Measurements from ENCODE around the gene AP3S2.

AP3S2 gene

GRCh38 chr15:89833966-89834365 lies 59.8 kb downstream of the AP3S2 start:
- Histone ChIP-seq H3K27ac (ENCODE audit: insufficient read depth in 1 of 2, low read depth in 1 of 2, low read length in 2 of 2, poor library complexity in 1 of 2, severe bottlenecking in 2 of 2) (no peak overlapping the region), H3K36me3 (ENCODE audit: control insufficient read depth in 4 of 4, insufficient read depth in 4 of 4, low read length in 3 of 4) (peaks cover 2 to 35% (median 28%) of the 10 kb centered on the region in 4 experiments), H3K27me3 (replicated peaks in 2 of 5; ENCODE audit: control insufficient read depth in 4 of 5, insufficient read depth in 5 of 5, low read length in 4 of 5) (no peaks in the 10 kb centered on the region), H3K4me3 (ENCODE audit: control insufficient read depth in 1 of 7, extremely low read depth in 1 of 7, insufficient read depth in 4 of 7, low read depth in 2 of 7, low read length in 6 of 7) (no peak overlapping the region), H3K9me3 (ENCODE audit: control extremely low read depth in 1 of 5, control insufficient read depth in 4 of 5, insufficient read depth in 2 of 5, low read depth in 1 of 5, low read length in 4 of 5) (no peaks in the 10 kb centered on the region), H3K4me1 (ENCODE audit: control extremely low read depth in 1 of 4, control insufficient read depth in 4 of 4, insufficient read depth in 4 of 4, low read length in 3 of 4) (peaks cover 13 to 34% (median 19%) of the 10 kb centered on the region in 4 experiments)
- POLR2A ChIA-PET = no interaction called here
- CTCF ChIA-PET = no interaction called here
- no peak for DNase-seq
- 100% methylated on average over 4 of the region's 7 CpGs for WGBS (ENCODE audit: insufficient coverage)

GRCh38 chr15:89830639-89831038 lies 63.2 kb downstream of the AP3S2 start:
- 100% methylated on average over 7 of the region's 12 CpGs for WGBS (ENCODE audit: insufficient coverage)
- Histone ChIP-seq H3K27ac (ENCODE audit: insufficient read depth in 1 of 2, low read depth in 1 of 2, low read length in 2 of 2, poor library complexity in 1 of 2, severe bottlenecking in 2 of 2) (no peak overlapping the region), H3K4me1 (ENCODE audit: control extremely low read depth in 1 of 4, control insufficient read depth in 4 of 4, insufficient read depth in 4 of 4, low read length in 3 of 4) (peaks cover 0 to 16% (median under 1%) of the 10 kb centered on the region in 4 experiments), H3K36me3 (ENCODE audit: control insufficient read depth in 4 of 4, insufficient read depth in 4 of 4, low read length in 3 of 4) (peaks cover 2 to 35% (median 24%) of the 10 kb centered on the region in 4 experiments), H3K9me3 (ENCODE audit: control extremely low read depth in 1 of 5, control insufficient read depth in 4 of 5, insufficient read depth in 2 of 5, low read depth in 1 of 5, low read length in 4 of 5) (no peaks in the 10 kb centered on the region), H3K27me3 (replicated peaks in 2 of 5; ENCODE audit: control insufficient read depth in 4 of 5, insufficient read depth in 5 of 5, low read length in 4 of 5) (no peaks in the 10 kb centered on the region), H3K4me3 (ENCODE audit: control insufficient read depth in 1 of 7, extremely low read depth in 1 of 7, insufficient read depth in 4 of 7, low read depth in 2 of 7, low read length in 6 of 7) (no peak overlapping the region)
- no peak for DNase-seq
- POLR2A ChIA-PET = no interaction called here
- CTCF ChIA-PET = interaction anchor here (1.6 to 1.8 kb wide), 2 partner anchors 15 to 46 kb away, joined by 3 to 5 read pairs; no protein-coding TSS in a partner anchor

GRCh38 chr15:89829616-89830440 lies 64.0 kb downstream of the AP3S2 start:
- no peak for DNase-seq
- peaks cover 2 to 28% (median 18%) of the 10 kb centered on the region in 4 experiments for H3K36me3 ChIP-seq (ENCODE audit: control insufficient read depth in 4 of 4, insufficient read depth in 4 of 4, low read length in 3 of 4)
- H3K27me3 ChIP-seq (replicated peaks in 2 of 5; ENCODE audit: control insufficient read depth in 4 of 5, insufficient read depth in 5 of 5, low read length in 4 of 5) = no peaks in the 10 kb centered on the region
- no peak overlapping the region for H3K27ac ChIP-seq (ENCODE audit: insufficient read depth in 1 of 2, low read depth in 1 of 2, low read length in 2 of 2, poor library complexity in 1 of 2, severe bottlenecking in 2 of 2)
- no peak overlapping the region for H3K4me3 ChIP-seq (ENCODE audit: control insufficient read depth in 1 of 7, extremely low read depth in 1 of 7, insufficient read depth in 4 of 7, low read depth in 2 of 7, low read length in 6 of 7)
- CTCF ChIA-PET = interaction anchor here (1.6 to 1.8 kb wide), 2 partner anchors 15 to 47 kb away, joined by 3 to 5 read pairs; no protein-coding TSS in a partner anchor
- POLR2A ChIA-PET = no interaction called here
- peaks cover 0 to 23% (median 7%) of the 10 kb centered on the region in 4 experiments for H3K4me1 ChIP-seq (ENCODE audit: control extremely low read depth in 1 of 4, control insufficient read depth in 4 of 4, insufficient read depth in 4 of 4, low read length in 3 of 4)
- no peaks in the 10 kb centered on the region for H3K9me3 ChIP-seq (ENCODE audit: control extremely low read depth in 1 of 5, control insufficient read depth in 4 of 5, insufficient read depth in 2 of 5, low read depth in 1 of 5, low read length in 4 of 5)
- WGBS (ENCODE audit: insufficient coverage) = 93% methylated on average over 17 of the region's 17 CpGs

GRCh38 chr15:89829161-89829560 lies 64.6 kb downstream of the AP3S2 start:
- 73% methylated on average over 8 of the region's 8 CpGs for WGBS (ENCODE audit: insufficient coverage)
- peaks cover 0 to 30% (median 8%) of the 10 kb centered on the region in 4 experiments for H3K4me1 ChIP-seq (ENCODE audit: control extremely low read depth in 1 of 4, control insufficient read depth in 4 of 4, insufficient read depth in 4 of 4, low read length in 3 of 4)
- H3K9me3 ChIP-seq (ENCODE audit: control extremely low read depth in 1 of 5, control insufficient read depth in 4 of 5, insufficient read depth in 2 of 5, low read depth in 1 of 5, low read length in 4 of 5) = no peaks in the 10 kb centered on the region
- CTCF ChIA-PET = interaction anchor here (1.6 to 1.8 kb wide), 2 partner anchors 16 to 48 kb away, joined by 3 to 5 read pairs; no protein-coding TSS in a partner anchor
- POLR2A ChIA-PET = no interaction called here
- H3K27me3 ChIP-seq (replicated peaks in 2 of 5; ENCODE audit: control insufficient read depth in 4 of 5, insufficient read depth in 5 of 5, low read length in 4 of 5) = no peaks in the 10 kb centered on the region
- no peak for DNase-seq
- H3K36me3 ChIP-seq (ENCODE audit: control insufficient read depth in 4 of 4, insufficient read depth in 4 of 4, low read length in 3 of 4) = peaks cover 2 to 23% (median 12%) of the 10 kb centered on the region in 4 experiments
- H3K4me3 ChIP-seq (ENCODE audit: control insufficient read depth in 1 of 7, extremely low read depth in 1 of 7, insufficient read depth in 4 of 7, low read depth in 2 of 7, low read length in 6 of 7) = no peak overlapping the region
- no peak overlapping the region for H3K27ac ChIP-seq (ENCODE audit: insufficient read depth in 1 of 2, low read depth in 1 of 2, low read length in 2 of 2, poor library complexity in 1 of 2, severe bottlenecking in 2 of 2)

- H3K36me3 ChIP-seq (ENCODE audit: control insufficient read depth in 4 of 4, insufficient read depth in 4 of 4, low read length in 3 of 4) = peaks cover 2 to 17% (median 7%) of the 10 kb centered on the region in 4 experiments
- WGBS (ENCODE audit: insufficient coverage) = 88% methylated on average over 12 of the region's 17 CpGs
- H3K27ac ChIP-seq (ENCODE audit: insufficient read depth in 1 of 2, low read depth in 1 of 2, low read length in 2 of 2, poor library complexity in 1 of 2, severe bottlenecking in 2 of 2) = no peak overlapping the region
- DNase-seq = no peak
- no peaks in the 10 kb centered on the region for H3K27me3 ChIP-seq (replicated peaks in 2 of 5; ENCODE audit: control insufficient read depth in 4 of 5, insufficient read depth in 5 of 5, low read length in 4 of 5)
- H3K4me1 ChIP-seq (ENCODE audit: control extremely low read depth in 1 of 4, control insufficient read depth in 4 of 4, insufficient read depth in 4 of 4, low read length in 3 of 4) = peaks cover 0 to 37% (median 12%) of the 10 kb centered on the region in 4 experiments
- CTCF ChIA-PET = interaction anchor here (0.9 to 1.8 kb wide), 3 partner anchors 10 to 49 kb away, joined by 3 to 5 read pairs (median 3); no protein-coding TSS in a partner anchor
- no peak overlapping the region for H3K4me3 ChIP-seq (ENCODE audit: control insufficient read depth in 1 of 7, extremely low read depth in 1 of 7, insufficient read depth in 4 of 7, low read depth in 2 of 7, low read length in 6 of 7)
- POLR2A ChIA-PET = no interaction called here
- no peaks in the 10 kb centered on the region for H3K9me3 ChIP-seq (ENCODE audit: control extremely low read depth in 1 of 5, control insufficient read depth in 4 of 5, insufficient read depth in 2 of 5, low read depth in 1 of 5, low read length in 4 of 5)
These were observed 65.3 kb downstream of the AP3S2 start for GRCh38 chr15:89828281-89829145.

- Histone ChIP-seq H3K27me3 (replicated peaks in 2 of 5; ENCODE audit: control insufficient read depth in 4 of 5, insufficient read depth in 5 of 5, low read length in 4 of 5) (no peaks in the 10 kb centered on the region), H3K36me3 (ENCODE audit: control insufficient read depth in 4 of 4, insufficient read depth in 4 of 4, low read length in 3 of 4) (peaks cover 0 to 10% (median 1%) of the 10 kb centered on the region in 4 experiments), H3K9me3 (ENCODE audit: control extremely low read depth in 1 of 5, control insufficient read depth in 4 of 5, insufficient read depth in 2 of 5, low read depth in 1 of 5, low read length in 4 of 5) (no peaks in the 10 kb centered on the region), H3K4me1 (ENCODE audit: control extremely low read depth in 1 of 4, control insufficient read depth in 4 of 4, insufficient read depth in 4 of 4, low read length in 3 of 4) (peaks cover 0 to 43% (median 18%) of the 10 kb centered on the region in 4 experiments), H3K4me3 (ENCODE audit: control insufficient read depth in 1 of 7, extremely low read depth in 1 of 7, insufficient read depth in 4 of 7, low read depth in 2 of 7, low read length in 6 of 7) (no peak overlapping the region), H3K27ac (ENCODE audit: insufficient read depth in 1 of 2, low read depth in 1 of 2, low read length in 2 of 2, poor library complexity in 1 of 2, severe bottlenecking in 2 of 2) (no peak overlapping the region)
- WGBS (ENCODE audit: insufficient coverage) = 98% methylated on average over 4 of the region's 4 CpGs
- CTCF ChIA-PET = interaction anchor here (0.8 to 0.9 kb wide), 2 partner anchors 11 to 47 kb away, joined by 3 read pairs; no protein-coding TSS in a partner anchor
- POLR2A ChIA-PET = no interaction called here
- no peak for DNase-seq
These were observed 66.0 kb downstream of the AP3S2 start for GRCh38 chr15:89827829-89828228.

Data from common myeloid progenitor, CD34-positive (primary cell).